GM19099 (cell line): ENCODE results near the gene EYA3.

Source experiments
- POLR2A ChIP-seq: IDR thresholded peaks from 3 replicates; pipeline ENCODE4 v1.6.1; 2011; ENCODE audit warnings: low read depth; ENCODE audit not compliant: insufficient read length; ENCODE audit errors: extremely low read depth

The EYA3 gene

DNA sequence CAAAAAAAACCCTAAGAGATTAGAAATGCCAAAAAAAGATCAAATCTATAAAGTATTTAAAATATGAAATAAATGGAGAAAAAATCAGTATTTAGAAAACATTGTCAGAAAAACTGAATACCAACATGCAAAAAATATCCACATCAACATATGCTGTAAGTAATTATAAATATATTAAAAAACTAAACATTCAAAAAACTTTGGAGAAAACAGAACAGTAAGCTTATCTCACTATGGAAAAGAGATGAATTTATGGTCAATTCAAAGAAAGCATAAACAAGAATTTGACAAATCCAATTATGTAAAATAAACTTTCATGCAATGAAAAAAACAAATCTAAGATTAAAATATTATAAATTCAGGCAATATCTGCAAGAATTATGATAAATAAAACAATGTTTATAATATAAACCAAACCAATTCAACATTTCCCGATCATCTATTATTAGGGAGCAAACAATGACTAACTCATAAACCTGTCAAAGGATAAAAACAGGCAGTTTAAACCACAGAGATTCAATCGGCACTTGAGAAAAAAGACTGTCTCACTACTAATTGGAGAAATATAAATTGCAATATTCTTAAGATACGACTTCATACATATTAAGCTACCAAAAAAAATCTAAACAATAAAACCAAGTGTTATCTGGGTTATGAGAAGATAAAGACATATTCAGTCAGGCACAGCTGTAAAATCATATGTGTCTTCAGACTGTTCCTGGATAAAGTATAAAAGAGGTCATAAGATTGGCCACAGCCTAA, 21.8 kb downstream of the EYA3 start:
- TF ChIP-seq POLR2A, result no peak

DNA sequence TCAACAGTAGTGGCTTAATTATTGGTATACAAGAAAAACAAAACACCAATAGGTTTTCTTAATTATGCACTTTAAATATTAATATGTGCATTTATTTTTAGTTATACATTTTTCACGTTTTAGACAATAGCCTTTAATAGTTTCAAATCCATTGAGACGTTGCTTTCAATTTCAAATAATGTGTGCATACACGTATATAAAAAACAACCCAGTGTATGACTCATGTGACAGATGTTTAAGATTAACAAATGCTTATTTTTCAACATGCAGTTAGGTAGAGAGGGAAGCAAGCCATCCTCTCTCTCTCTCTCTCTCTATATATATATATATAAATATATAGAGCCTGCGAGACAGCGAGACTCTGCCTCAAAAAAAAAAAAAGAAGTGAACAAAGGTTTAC, 24.3 kb downstream of the EYA3 start:
- no peak for TF ChIP-seq POLR2A

DNA sequence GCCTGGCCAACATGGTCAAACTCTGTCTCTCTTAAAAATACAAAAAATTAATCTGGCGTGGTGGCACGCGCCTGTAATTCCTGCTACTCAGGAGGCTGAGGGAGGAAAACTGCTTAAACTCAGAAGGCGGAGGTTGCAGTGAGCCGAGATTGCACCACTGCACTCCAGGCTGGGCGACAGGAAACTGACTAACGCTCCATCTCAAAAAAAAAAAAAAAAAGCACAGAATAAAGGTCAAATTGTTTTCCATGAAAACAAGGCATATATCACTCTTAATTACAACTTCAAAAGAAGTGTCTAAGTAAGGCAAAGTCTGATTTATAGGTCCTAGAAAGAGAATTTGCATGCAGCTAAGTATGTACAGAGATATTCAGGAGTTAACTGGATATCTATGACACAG, 25.6 kb downstream of the EYA3 start:
- no peak for TF ChIP-seq POLR2A

DNA sequence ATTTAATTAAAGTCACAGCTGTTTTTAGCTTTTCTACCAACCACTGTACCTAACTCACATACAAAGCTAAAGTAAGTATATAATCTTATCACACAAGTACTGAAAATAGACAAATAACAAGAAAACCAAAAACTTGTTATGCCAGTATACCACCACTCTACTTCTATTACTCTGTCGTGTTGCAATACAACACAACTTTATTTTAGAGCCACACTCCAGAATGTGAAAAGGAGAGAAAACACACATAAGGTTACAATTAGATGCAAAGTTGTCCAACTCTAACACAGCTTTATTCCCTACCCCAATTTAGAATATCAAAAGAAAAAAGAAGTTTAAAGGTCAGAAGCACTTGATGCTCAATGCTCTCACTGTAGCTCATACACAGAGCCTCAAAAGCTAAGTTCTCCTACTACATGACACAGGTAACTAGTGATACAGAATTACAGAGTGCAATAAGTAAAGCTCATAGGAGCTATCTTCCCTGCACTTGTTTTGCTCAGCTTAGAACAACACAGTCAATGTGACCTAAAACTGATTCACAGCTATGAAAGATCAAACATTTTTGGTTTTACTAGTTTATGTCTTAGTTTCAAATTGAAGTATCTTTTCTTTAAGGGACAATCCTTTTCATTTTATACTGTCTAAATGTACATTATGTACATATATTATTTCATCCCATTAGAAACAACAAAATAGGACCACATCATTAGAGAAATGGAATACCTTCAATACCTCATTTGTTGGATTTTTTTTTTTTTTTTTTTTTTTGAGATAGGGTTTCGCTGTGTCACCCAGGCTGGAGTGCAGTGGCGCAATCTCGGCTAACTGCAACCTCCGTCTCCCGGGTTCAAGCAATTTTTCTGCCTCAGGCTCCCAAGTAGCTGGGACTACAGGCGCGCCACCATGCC, 29.2 kb downstream of the EYA3 start:
- TF ChIP-seq POLR2A, result no peak

DNA sequence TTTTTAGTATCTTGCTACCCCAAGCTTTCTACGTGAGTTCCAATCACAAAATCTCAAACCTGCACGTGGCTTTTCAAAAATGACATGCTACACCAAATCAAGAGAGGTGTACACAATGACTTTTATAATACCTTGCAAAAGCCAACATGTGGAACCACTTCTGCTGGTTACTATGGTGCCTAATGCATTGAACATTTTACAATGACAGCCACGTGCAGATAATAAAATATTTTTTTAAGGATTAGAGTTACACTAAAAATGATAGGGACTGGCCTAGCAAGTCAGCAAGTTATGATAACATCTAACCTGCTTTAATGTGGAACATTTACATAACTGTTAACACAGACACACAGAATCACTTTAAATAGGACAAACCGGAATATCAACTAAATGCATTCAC, 30.2 kb downstream of the EYA3 start:
- no peak for TF ChIP-seq POLR2A

DNA sequence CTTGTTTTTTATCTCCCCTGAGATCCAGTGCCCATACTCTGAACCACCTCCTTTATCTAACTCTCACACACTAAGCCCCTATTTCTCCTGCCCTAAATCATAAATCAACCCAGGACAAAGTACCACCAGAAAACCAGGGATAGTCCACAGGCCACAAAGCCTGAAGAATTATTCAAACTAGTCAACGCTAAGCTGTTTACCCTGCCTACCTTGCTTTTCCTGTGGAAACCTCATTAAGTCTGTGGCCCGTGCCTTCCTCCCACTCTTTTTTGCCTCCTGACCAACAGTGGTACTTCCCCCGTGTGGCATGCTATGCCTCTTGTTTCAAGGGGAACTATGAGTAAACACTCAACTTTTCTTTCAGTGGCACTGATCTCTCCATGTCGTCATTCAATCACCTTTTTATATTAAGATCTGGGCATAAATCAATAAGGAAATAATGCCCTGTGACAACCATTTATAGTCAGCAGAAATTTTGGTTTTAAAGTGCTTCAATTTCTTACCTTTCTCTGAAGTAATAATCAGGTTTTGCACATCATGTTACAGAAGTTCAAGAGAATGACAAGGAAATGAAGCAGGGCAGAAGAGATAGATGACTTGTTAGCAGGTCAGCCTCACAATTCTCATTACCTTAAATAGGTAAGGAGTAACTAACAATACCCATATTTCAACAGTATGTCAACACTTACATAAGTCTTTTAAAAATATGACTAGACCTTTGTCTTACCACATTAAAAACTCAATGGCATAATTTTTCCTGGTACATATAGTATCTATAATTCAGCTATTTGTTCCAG, 32.1 kb downstream of the EYA3 start:
- TF ChIP-seq POLR2A, result no peak

DNA sequence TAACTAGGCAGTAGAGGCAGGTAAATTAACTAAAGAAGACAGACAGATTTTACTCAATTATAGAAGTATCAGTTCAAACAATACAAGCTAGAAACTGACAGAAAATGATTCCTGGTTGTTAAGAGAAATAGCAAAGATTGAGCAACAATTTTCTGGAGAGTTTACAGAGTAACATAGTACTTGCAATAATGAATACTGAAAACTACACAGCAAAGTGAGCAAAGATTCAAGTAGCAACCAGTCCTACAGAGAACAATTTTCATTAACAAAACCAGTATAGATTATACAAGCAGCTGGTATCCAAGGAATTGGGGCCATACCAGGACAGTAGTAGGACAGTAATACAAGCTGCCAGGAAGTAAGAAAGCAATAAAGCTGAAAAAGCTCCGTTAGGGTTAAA, 37.6 kb downstream of the EYA3 start:
- no peak for TF ChIP-seq POLR2A

DNA sequence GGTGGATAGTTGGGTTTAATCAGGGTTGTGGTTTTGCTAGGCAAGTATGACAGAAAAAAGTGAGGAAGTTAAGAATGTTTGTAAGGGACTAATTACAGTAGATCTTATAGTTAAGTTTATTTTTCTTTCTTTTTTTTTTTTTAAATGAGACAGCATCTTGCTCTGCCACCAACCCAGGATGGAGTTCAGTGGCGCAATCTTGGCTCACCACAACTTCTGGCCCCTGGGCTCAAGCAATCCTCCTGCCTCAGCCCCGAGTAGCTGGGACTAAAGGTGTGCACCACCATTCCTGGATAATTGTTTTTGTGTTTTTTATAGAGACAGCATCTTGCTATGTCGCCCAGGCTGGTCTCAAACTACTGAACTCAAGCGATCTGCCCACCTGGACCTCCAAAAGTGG, 41.7 kb downstream of the EYA3 start:
- no peak for TF ChIP-seq POLR2A

DNA sequence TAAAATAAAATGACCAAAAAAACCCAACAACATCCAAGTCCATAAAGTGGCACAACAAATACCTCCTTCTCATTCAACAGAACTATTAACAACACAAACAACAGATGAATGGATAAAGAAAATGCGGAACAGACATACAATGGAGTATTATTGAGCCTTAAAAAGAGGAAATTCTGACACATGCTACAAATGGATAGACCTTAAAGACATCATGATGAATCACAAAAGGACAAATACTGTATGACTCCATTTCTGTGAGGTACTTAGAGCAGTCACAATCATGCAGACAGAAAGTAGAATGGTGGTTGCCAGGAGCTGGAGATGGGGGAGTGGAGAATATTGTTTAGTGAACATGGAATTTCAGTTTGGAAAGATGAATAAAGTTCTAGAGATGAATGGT, 42.6 kb downstream of the EYA3 start:
- no peak for TF ChIP-seq POLR2A

DNA sequence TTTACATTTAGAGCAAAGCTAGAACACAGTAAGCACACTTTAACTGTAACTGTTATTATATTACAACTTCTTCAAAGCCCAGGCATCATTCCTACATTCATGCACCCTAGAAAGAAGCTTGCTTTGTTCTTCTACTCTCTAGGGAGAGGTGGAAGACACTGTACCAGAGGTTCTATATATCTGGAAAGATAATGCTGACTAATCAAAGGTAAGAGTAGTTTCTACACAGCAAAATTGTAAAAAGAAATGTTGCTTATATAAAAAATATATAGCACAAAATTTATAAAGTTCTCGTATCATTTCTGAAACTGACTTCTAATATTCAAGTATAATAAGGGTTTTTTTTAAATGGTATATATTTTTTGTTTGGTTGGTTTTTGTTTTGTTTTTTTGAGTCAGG, 44.0 kb downstream of the EYA3 start:
- TF ChIP-seq POLR2A, result no peak

DNA sequence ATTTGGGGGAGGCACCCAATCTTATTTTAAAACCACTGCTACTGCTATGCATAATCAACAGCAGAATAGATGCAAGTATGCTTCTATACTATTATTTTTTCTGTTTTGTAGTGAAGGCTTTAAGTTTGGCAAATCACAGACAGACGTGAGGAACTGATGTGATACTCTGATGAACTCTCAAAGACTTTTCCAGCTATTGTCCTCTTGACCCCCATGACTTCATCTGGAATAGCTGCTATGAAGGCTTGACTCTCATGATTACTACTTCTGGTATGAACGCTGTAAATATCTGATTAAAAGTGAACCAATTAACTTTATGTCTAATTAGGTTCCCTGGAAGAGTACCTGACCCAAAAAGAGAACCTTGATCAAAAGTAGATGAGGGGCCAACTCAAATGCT, 49.1 kb downstream of the EYA3 start:
- TF ChIP-seq POLR2A, result no peak

DNA sequence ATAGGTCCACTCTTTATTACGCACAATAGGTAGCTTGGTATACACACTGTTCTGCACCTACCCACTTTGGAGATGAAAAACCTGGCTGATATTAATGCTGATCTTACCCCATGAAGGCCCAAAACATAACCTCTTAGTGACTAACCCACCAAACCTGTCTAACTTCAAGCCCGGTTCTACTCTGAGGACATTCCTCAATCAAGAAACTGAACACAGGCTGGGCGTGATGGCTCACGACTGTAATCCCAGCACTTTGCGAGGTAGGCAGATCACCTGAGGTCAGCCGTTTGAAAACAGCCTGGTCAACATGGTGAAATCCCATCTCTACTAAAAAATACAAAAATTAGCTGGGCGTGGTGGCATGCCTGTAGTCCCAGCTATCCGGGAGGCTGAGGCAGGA, 50.5 kb downstream of the EYA3 start:
- TF ChIP-seq POLR2A, result no peak

DNA sequence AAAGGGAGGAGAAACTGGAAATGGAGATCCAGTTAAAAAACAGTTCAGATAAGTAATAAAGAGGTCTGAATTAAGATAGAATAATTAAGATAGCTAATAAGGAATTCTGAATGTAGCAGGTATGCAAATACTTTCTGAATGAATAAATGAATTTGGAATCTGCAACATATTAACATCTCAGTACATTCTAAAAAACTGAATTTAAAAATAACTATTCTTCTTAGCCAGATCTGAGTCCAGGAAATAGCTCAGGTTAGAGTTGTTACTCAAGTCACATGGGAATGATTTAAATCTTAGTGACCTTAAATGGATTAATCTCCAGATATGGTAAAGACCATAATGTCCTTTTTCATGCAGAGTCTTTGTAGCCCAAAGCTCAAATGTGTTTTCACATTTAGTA, 51.2 kb downstream of the EYA3 start:
- TF ChIP-seq POLR2A, result no peak

DNA sequence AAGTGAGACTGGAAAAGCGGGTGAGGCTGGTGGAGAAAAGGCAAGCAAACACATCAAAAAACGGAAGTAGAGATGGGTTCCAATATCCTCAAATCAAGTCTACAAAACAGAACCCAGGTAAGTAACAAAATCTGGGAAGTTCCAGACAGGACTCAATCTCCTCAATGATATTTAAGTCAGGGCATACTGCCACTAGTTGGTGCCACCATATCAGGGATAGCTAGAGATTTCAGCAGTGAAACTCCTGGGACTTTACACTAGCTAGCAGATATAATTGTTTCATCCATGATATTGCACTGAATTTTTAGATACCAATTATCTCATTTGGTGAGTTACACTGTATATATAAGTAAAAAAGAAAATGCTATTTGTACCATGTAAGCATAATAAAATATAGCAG, 52.0 kb downstream of the EYA3 start:
- TF ChIP-seq POLR2A, result no peak

DNA sequence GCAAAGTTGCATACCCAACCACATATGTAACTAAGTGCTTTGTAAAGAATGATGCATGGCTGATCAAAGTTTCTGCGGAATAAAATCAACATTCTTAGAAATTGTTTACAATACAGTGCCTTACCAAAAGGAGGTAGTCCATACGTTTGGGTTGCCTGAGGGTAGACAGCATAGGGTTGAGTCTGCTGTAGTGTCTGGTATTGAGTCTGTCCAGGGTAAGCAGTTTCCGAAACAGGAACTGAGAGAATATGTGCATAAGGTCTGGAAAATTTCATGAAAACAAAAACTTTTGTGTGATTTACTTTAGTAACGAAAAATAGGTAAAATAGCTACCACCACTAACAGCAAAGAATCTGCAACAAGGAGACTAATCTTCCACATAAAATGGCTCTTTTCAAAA, 53.0 kb downstream of the EYA3 start:
- no peak for TF ChIP-seq POLR2A
